Mucosa of gallbladder (tissue), 1 donor: ENCODE results near the gene CEMP1. TPM values are rescaled to one million over a fixed set of nuclear protein-coding genes. Genes with fewer than 3 reads are reported as not detected.

Experiments used
- DNase-seq: peaks from one replicate; pipeline ENCODE4 v3.0.0-alpha.2; 2020; ENCODE audit warnings: low spot score
- total RNA-seq: library from RNA; stranded (reverse); gene quantifications from one replicate; pipeline ENCODE4 v1.2.1, GENCODE V29; 2021
- donor health status: DM: no; HTN: no; CAD: no.

CEMP1 gene
- total RNA-seq, 1 donor from 2014 or later, result 1.8 TPM

DNA sequence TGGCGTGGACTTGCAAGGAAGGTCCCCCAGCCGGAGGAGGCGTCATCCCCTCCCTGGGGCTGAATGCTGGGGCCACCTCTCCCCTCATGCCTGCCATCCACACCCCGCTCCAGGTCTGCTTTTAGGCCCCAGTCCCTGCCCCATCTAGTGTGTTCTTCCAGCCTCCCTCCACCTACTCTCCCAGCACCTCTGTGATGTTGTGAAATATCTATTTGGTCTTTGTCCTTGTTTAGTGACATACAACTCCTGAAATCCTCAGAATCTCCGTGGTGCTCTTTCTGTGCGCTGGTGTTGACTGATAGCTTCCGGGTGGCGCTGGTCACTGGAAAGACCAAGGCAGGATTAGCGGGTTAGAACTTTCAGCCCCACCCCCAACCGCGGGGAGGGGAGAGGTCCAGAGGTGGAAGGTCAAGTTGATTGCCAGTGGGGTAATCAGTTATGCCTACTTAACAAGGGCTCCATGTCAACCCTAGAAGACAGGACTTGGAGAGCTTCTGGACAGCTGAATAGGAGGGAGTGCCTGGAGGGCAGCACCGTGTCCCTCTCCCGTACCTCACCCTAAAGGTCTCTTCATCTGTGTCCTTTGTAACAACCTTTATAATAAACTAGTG lies 46.2 kb downstream of the CEMP1 start:
- no peak for DNase-seq

DNA sequence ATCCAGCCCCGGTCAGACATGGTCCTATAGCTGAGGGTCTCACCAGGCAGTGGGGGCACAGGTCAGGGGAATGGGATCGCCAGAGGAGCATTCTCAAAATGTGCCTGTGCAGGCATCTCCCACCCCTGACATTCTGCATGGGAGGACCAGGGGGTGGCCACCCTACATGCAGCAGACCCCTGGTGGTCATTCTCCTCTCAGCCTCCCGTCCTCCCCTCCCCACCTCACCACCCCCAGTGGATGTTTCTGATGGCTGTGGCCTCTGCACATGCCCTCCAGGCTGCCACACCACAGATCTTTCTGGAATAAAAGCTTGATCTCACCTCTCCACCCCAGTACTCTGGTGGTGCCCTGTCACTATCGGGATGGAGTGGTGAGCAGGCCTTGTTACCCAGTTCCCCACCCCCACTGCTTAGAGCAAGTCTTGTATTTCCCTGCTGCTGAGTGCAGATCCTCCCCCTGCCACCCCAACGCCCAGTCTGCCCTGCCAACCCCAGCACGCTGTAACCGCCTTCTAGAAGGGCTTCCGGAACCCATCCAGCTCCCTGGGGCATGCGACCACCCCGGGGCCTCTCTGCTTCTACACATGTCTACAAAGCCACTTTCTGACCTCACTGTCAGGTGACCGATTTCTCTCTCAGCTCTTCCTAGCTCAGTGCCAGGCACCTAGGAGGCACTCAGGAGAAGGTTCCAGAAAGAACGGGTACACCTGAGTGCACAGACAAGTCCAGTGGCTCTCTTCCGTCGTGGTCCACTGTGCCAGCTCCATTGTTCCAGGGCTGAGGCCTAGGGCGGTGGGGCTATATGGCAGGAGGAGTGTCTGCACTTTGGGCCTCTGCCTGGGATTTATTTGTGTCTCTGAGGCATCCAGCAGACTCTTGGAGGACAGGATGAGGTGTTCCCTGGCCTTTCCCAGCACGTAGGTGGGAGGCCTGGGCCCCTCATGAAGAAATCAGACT lies 47.0 kb downstream of the CEMP1 start:
- no peak for DNase-seq

DNA sequence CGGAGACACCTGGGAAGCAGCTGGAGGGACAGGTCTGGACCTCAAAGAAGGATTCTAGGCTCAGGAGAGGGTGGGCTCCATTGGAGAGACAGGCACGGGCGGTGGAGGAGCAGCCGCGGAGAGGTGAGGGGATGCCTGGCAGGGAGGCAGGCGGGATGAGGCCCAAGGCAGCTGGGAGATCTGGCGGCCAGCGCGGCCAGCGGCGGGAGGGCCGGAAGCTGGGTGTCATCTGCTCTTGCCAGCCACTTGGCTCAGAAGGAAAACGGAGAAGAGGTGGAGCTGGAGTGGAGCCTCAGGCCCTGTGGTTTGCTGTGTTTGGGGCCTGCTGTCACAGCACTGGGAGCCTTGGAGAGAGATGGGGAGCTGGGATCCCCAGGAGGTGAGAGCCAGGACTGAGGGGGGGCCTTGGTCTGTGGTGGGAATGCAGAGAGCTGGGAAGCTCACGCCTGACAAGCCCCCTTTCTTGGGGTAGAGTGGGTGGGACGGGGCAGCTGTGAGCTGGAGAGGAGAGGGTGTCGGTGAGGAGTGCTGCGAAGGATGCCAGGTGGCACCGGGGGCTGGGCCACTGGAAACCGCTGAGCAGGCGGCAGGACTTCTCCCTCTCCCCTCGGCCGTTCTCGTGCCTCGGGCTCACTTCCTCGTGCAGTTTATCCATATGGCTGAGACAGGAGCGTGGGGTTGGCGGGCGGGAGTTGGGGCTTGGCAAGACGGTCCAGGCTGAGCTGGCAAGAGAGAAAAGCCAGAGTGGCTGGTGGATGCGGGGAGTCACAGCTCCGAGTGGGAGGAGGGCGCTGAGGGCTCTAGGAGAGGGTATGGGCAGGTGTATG lies 48.3 kb downstream of the CEMP1 start:
- peak; percentile 50 for DNase-seq

DNA sequence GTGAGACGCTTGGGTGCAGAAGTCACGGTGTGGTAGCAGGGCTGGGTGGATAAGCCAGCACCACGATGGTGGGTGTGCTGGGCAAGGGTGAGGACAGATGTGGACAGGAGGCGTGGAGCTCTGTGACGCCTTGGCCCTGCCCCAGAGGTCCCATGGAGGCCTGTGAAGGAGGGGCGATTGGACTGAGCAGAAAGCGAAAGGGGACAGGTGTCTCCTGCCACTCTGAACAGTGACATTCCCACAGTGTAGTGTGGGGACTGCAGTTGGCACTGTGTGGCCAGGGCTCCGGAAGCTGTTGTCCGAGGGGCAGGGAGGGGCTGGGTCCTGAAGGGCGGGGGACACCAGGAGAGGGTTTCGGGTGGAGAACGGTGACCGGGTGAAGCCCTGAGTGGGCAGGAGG lies 49.0 kb downstream of the CEMP1 start:
- no peak for DNase-seq

DNA sequence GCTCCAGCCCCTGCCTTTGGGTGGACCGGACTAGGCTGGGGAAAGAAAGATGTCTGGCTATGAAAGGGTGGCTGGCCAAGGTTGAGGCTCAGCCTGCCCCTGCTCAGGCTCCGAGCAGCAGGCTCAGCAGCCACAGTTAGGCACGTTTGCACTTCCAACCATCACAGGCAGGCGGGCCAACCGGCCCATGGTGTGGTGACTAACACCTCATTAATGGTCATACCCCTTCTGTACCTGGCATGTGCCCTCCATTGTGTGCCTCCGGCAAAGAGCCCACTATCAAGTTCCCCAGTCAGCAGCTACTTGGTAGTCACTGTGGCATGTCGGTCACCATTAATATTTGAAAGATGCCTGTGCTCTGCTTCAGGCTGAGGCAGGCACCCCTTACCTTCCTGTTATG lies 49.5 kb downstream of the CEMP1 start:
- DNase-seq, result no peak

DNA sequence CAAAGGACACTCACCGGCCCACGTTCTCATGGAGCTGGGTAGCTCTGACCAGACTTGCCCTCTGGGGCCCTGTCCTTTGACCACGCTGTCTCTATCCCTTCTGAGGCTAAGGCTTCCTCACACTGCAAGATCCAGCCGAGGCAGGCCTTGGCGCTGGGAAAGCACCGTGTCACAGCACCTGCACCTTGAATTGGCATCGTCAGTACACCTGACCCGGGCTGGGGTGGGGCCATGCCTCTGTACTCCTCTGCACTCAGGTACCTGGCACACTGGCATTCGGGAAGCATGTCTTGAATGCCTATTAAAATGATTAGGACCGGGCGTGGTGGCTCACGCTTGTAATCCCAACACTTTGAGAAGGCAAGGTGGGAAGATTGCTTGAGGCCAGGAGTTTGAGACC lies 50.3 kb downstream of the CEMP1 start:
- peak; percentile 45 for DNase-seq

Other genes starting within 250 kb of the CEMP1 start
- 18.3 TPM for gene ABCA3, start 190.7 kb downstream of the CEMP1 start, total RNA-seq
- gene CCNF, start 102.0 kb downstream of the CEMP1 start, total RNA-seq, result 3.7 TPM
- 0.60 TPM for gene TEDC2, start 71.3 kb downstream of the CEMP1 start, total RNA-seq
- gene NTN3, start 60.1 kb downstream of the CEMP1 start, total RNA-seq, result 0.46 TPM
- gene TBC1D24, start 56.3 kb downstream of the CEMP1 start, total RNA-seq, result 20.6 TPM
- gene ATP6V0C, start 17.5 kb downstream of the CEMP1 start, total RNA-seq, result 246 TPM
- gene AMDHD2, start 11.0 kb downstream of the CEMP1 start, total RNA-seq, result 60.9 TPM
- 72.0 TPM for gene PDPK1, start 6.6 kb upstream of the CEMP1 start, total RNA-seq
- gene KCTD5, start 151.1 kb upstream of the CEMP1 start, total RNA-seq, result 18.6 TPM
- gene PRSS27, start 188.8 kb upstream of the CEMP1 start, total RNA-seq, result 0.52 TPM
- 677 TPM for gene SRRM2, start 221.2 kb upstream of the CEMP1 start, total RNA-seq
- 273 TPM for gene ELOB, start 245.9 kb upstream of the CEMP1 start, total RNA-seq